Stimulated activated CD8-positive, alpha-beta memory T cell treated with anti-CD3 and anti-CD28 coated beads, Interleukin-12 subunit alpha, Interleukin-12 subunit beta, amount 100 ng/mL, for 24 hours (primary cell): Measurements from ENCODE around the gene NOCT.
"Not testable (repeated sequence)": the region's sequence is repeated elsewhere in the genome, so short reads cannot be mapped to it uniquely, and the experiment has no call there.

Experiments used
- DNase-seq: peaks from one replicate; pipeline ENCODE4 v3.0.0-alpha.2; 2020; ENCODE audit errors: extremely low read depth

NOCT gene

DNA sequence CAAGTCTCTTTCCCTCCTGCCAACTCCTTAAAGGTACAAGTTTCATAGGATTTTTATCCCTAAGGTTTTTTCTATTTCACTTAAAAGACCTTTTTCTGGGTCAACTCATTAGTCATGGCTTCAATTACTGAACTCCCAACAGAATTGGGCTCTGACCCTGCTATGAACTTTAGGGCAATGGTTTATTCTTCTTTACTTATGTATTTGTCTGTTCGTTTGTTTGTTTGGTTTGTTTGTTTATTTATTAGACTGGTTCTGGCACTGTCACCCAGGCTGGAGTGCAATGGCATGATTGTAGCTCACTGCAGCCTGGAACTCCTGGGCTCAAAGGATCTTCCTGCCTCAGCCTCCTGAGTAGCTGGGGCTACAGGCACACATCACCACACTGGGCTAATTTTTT, 5.9 kb upstream of the NOCT start:
- DNase-seq = no peak

DNA sequence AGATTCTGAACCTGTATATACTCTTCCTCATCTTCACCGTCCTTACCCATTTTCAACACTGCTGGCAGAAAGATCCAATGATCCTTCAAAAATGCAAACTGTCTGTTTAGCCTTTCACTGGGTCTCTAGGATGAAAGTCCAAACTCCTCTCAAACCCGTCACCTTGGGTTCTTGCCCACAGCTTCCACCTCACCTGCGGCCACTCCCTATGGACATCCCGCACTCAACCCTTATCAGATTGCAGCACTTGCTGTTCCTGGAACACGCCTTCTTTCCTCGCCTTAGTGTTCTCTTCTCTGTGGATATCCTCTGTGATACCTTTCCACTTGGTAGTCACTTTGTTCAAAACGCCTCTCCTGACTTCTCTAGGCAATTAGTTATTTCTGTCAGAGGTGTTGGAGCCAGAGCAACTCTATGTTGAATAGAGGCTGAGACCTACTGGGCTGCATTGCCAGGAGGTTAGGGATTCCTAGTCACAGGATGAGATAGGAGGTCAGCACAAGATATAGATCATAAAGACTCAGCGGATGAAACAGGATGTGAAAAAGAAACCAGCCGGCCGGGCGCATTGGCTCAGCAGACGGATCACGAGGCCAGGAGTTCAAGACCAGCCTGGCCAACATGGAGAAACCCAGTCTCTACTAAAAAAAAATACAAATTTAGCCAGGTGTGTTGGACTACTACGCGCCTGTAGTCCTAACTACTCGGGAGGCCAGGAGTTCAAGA, 4.2 kb upstream of the NOCT start:
- no peak for DNase-seq

DNA sequence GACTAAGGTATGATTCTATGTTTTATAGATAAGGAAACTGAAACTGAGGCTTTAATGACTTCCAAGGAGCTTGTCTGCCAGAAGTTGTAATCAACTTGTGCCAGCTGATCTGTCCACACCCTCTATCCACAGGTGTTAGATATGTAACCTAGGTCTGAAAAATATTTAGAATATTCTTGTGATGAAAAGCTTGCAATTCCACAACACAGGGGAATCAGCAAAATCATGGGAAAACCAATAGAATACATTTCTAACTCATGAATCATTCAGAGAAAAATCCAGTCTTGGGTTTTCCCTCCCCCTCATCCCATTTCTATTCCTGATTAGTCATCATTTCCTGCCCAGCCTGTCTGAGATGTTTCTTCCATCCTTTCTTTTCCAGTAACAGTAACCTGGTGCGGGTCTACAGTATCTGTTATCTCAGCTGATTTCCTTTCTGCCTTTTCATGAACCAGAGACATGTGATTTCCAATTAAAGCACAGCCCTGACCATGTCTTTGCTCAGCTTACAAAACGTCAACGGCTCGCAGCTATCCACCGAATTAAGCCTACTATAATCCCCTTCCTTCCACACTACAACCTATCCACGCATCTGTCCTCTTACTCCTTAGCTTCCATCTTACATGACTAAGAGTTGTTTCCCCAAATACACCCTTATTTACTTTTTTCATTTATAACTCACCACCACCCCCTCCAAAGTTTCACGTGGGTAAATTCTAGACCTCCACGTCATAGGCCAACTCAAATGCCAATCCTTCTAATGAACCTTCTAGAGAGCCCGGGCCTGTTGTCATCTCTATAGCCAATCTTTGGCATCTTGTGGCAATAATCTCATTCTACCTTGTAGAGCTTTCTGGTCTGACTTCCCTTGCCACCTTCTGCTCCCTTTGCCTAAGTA, 961 bp upstream of the NOCT start:
- DNase-seq = no peak

DNA sequence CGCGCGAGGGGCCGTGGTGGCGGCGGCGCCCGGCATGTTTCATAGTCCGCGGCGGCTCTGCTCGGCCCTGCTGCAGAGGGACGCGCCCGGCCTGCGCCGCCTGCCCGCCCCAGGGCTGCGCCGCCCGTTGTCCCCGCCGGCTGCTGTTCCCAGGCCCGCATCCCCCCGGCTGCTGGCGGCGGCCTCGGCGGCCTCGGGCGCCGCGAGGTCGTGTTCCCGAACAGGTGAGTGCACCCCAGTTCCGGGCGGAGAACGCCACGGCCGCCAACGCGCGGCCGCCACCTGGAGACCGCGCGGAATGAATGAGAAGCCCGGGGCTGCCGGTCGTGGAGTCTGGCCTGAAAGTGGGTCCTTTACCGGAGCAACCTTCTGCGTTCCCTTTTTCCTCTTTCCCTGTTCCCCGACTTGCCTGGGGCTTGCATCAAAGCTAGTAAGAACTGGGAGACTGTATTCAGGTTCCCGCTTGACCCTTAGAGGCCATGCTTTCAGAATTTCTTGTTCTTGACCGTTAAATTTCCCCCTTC, 429 bp downstream of the NOCT start:
- DNase-seq = peak; percentile 7

DNA sequence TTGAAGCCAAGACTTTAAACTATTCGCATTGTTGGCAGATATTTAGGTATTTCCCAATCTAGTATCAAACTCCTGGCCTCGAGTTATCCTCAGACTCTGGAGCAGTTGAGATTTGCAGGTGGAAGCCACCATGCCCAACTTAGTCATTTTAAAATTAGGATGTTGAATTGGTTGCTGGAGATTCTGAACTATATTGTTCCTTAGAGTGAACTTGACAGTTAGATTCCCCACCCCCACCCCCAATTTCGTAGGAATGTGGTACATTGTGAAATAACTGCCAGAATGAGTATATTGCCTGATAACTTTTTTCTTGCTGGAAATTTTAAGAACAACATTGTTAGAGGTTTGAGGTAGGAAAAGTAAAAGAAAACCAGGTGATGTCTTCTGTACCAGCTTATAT, 2.3 kb downstream of the NOCT start:
- no peak for DNase-seq

- DNase-seq = no peak
Measured at GRCh38 chr4:139018501-139018900, 2.9 kb downstream of the NOCT start.

DNA sequence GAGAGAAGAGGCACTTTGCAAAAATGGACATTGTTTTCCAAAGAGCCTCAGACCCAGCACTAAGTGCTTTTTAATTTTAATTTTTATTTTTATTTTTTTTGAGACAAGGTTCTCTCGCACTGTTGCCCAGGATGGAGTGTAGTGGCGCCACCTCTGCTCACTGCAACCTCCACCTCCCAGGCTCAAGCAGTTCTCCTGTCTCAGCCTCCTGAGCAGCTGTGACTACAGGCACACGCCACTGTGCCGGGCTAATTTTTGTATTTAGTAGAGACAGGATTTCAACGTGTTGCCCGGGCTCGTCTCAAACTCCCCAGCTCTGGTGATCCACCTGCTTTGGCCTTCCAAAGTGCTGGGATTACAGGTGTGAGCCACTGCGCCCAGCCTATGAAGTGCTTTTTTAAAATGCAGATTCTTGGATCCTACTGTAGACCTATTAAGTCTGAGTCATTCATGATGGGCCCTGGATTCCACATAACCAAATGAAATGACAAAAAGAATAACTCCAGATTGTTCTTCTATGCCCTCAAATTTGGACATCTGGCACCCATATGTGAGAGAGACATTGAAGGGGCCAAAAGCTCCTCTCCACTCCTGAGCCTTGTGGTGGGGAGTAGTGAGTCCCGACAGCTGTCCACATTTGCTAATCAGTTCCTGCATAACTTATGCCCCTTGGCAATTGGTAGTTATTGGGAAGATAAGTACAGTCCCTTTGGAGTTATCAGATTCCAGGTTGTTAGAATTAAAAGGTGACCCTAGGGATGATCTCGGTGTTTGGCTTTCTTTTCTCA, 3.6 kb downstream of the NOCT start:
- no peak for DNase-seq

GRCh38 chr4:139020384-139020783, 4.8 kb downstream of the NOCT start:
- no peak for DNase-seq

DNA sequence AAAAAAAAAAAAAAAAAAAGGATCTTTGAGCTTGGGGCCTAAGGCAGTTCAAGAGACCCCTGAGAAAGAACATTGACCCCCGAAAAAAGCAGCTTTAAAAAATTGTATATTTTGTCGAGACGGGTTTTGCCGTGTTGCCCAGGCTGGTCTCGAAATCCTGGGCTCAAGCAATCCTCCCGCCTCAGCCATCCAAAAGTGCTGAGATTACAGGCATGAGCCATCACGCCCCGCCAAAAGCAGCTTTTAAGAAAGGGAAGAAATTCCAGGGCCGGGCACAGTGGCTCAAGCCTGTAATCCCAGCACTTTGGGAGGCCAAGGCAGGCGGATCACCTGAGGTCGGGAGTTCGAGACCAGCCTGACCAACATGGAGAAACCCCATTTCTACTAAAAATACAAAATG, 5.5 kb downstream of the NOCT start:
- not testable (repeated sequence) for DNase-seq

DNA sequence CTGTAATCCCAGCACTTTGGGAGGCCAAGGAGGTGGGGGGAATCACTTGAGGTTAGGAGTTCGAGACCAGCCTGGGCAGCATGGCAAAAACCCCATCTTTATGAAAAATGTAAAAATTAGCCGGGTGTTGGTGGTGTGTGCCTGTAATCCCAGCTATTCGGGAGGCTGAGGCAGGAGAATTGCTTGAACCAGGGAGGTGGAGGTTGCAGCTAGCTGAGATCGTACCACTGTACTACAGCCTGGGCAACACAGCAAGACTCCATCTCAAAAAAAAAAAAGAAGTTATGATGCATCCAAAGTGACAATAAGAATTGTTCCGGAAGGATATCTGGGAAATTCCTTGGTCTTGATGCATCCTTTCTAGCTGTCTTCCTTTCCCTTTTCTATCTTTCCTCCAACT, 7.3 kb downstream of the NOCT start:
- DNase-seq = no peak

DNA sequence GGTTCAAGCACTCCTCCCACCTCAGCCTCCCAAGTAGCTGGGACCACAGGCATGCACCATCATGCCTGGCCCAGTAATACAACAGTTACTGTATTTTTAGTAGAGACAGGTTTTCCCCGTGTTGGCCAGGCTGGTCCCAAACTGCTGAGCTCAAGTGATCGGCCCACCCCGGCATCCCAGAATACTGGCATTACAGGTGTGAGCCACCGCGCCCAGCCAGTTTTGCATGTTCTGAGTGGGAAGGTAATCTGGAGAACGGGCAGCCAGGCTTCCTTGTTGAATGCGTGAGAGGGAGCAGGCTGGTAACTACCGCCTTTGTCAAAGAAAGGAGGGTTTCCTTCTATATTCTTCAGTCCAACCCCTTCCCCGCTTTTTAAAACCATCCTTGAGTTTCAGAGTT, 9.1 kb downstream of the NOCT start:
- DNase-seq = no peak

GRCh38 chr4:139025841-139026240, 10.3 kb downstream of the NOCT start:
- no peak for DNase-seq

DNA sequence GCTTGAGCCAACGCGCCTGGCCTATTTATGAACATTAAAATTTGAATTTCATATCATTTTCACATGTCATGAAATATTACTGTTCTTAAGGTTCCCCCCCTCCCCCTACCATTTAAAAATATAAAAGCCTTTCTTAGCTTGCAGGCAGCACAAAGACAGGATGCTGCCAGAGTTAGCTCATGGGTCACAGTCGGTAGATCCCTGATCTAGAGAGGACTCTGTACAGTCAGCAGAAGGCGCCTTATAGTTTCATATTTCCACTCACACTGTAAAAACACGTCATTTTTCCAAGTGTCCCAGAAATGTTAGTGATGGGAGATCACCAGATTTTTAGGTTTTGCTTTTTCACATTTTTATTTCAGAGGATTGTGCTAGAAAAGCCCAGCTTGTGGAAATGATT, 12.2 kb downstream of the NOCT start:
- DNase-seq = no peak

- no peak for DNase-seq
Measured at GRCh38 chr4:139028191-139028661, 12.6 kb downstream of the NOCT start.

DNA sequence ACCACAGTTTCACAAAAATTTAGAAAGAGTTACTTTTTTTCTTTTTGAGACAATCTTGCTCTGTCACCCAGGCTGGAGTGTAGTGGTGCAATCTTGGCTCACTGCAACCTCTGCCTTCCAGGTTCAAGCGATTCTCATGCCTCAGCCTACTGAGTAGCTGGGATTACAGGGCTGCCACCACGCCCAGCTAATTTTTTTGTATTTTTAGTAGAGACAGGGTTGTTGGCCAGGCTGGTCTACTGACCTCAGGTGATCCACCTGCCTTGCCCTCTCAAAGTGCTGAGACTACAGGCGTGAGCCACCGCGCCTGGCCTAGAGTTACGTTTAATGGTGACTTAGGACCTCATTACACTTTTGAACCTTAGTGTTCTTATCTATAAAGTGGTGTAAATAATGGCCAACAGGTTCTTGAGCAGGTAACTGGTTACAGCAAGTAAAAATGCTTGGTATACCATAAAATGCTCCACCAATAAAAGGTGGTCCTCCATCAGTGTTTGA, 14.3 kb downstream of the NOCT start:
- not testable (repeated sequence) for DNase-seq

DNA sequence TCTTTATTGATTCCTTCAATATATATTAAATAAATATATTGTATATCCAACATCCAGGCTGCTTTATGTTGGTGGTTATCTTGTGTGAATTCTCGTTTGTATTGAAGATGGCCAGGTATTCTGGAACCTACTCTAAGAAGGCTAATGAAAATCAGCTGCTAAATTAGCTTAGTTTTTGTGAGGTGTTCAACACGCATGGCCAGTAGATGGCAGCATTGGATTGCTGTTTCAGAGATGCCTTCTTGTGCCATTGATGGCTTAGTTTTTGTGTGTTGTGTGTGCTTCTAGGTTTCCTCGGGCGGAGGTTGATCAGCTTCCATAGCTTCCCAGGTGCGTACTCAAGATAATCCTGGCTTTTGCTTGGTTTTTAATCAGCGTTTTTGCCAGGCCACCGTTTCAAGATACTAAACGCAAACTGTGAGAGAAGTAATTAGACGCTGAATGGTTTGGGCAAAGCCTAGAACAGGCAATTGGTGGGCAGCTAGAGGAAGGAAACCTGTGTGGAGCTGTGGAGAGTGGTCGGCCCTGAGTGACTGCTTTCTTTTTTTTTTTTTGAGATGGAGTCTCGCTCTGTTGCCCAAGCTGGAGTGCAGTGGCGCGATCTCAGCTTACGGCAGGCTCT, 15.1 kb downstream of the NOCT start:
- DNase-seq = peak; percentile 31

DNA sequence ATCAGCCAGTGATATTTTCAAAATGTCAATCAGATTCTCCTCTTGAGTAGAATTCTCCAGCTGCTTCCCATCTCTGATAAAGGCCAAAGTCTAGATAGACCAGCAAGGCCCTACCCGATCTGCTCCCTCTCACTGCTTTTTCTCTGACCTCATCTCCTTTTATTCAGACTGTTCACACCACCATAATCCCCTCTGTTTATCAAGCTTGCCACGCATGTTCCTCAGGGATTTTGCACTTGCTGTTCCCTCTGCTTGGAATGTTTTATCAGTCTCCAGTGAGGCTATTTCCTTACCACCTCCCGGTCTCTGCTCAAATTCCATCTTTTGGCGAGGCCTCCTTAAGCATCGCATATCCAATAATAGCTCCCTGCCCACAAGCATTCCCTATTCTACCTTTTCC, 20.1 kb downstream of the NOCT start:
- DNase-seq = no peak

- no peak for DNase-seq
Measured at GRCh38 chr4:139036885-139037284, 21.3 kb downstream of the NOCT start.

- no peak for DNase-seq
Measured at GRCh38 chr4:139038874-139039443, 23.4 kb downstream of the NOCT start.

DNA sequence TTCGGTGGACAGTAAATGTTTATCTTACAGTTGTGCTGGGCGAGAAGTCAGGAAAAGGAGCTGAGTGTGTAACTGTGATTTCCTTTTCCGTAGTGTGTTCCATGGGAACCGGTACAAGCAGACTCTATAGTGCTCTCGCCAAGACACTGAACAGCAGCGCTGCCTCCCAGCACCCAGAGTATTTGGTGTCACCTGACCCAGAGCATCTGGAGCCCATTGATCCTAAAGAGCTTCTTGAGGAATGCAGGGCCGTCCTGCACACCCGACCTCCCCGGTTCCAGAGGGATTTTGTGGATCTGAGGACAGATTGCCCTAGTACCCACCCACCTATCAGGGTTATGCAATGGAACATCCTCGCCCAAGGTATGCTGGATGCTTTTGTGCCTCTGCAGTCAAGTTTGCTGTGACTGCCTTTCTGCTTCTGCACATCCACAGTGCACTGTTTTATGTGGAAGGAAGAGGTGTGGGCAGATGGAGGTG, 27.4 kb downstream of the NOCT start:
- no peak for DNase-seq

- no peak for DNase-seq
Measured at GRCh38 chr4:139044291-139044690, 28.7 kb downstream of the NOCT start.
